HCT116 (cell line): ENCODE data around the gene HS3ST2. TPM values are rescaled to one million over a fixed set of nuclear protein-coding genes. Genes with fewer than 3 reads are reported as not detected.

Experiments
- ATAC-seq: fragments of 200-7000 bp; cut with Tn5 transposase; 2 replicates; pipeline ENCODE4 v1.9.1; 2020; ENCODE audit warnings: mild to moderate bottlenecking, moderate library complexity
- BruUV-seq: library from RNA; stranded (reverse); fragments of 400-500 nt; replicated peaks from 2 replicates; lab custom pipeline; 2021; lab: Mats Ljungman, UMichigan
- CTCF ChIA-PET: fragments of 300-600 bp; sonication (Branson Sonifier 250); formaldehyde crosslinking; loops from one replicate; lab custom pipeline; 2021; ENCODE audit warnings: antibody characterized with exemption; lab: Charles Lee
- POLR2A ChIA-PET: fragments of 300-600, 350-600 bp; sonication (Branson Sonifier 250); formaldehyde crosslinking; loops from one replicate; lab custom pipeline; 2021; ENCODE audit warnings: antibody characterized with exemption; lab: Charles Lee
- RAD21 ChIA-PET, 2 experiments: fragments of 300-600 bp; sonication (Branson Sonifier 250); formaldehyde crosslinking; loops; one replicate each; lab custom pipeline; 2023; ENCODE audit warnings: low total read pairs in 2 of 2; ENCODE audit not compliant: uncharacterized antibody in 2 of 2, unreplicated experiment in 2 of 2, low non-redundant PET in 1 of 2; lab: Charles Lee
- DNase-seq: peaks from one replicate; pipeline ENCODE4 v3.0.0-alpha.2; 2010; ENCODE audit warnings: low read depth, low spot score
- H2AFZ ChIP-seq: fragments of 200-600 bp; shearing (Covaris generic), sonication (generic); 2 replicates; pipeline ENCODE4 v1.6.1; 2017; ENCODE audit warnings: low read depth, mixed run types, mixed read lengths, antibody characterized with exemption, low read length; ENCODE audit not compliant: poor library complexity, severe bottlenecking
- H3K27ac ChIP-seq: 2 replicates; pipeline ENCODE4 v1.5.1; 2012; ENCODE audit warnings: low read depth, low read length
- H3K27me3 ChIP-seq: fragments of 200-600 bp; sonication (generic); 2 replicates; pipeline ENCODE4 v1.6.1; 2016; ENCODE audit warnings: mixed run types, low read length, mixed read lengths; ENCODE audit not compliant: insufficient read depth
- H3K36me3 ChIP-seq, 2 experiments: fragments of 200-500 bp in 1 of 2; fragments of 200-600 bp in 1 of 2; sonication (Bioruptor generic) in 1 of 2; sonication (generic) in 1 of 2; 2 replicates each; pipeline versions ENCODE4 v1.5.1 to v1.6.1; 2014 to 2016; ENCODE audit warnings: low read length in 2 of 2, inconsistent platforms in 1 of 2, mixed read lengths in 1 of 2, mixed run types in 1 of 2; ENCODE audit not compliant: insufficient read depth in 2 of 2, control insufficient read depth in 1 of 2
- H3K4me1 ChIP-seq, 2 experiments: fragments of 200-600 bp in 1 of 2; sonication (generic) in 1 of 2; 2 replicates each; pipeline versions ENCODE4 v1.5.1 to v1.6.1; 2012 to 2017; ENCODE audit warnings: low read length in 2 of 2, inconsistent platforms in 1 of 2, mild to moderate bottlenecking in 1 of 2, mixed read lengths in 1 of 2, mixed run types in 1 of 2, moderate library complexity in 1 of 2; ENCODE audit not compliant: insufficient read depth in 2 of 2, control insufficient read depth in 1 of 2
- H3K4me2 ChIP-seq: fragments of 200-600 bp; sonication (generic); 2 replicates; pipeline ENCODE4 v1.6.1; 2017; ENCODE audit warnings: mixed run types, low read length, mixed read lengths
- H3K4me3 ChIP-seq, 2 experiments: fragments of 200-600 bp in 1 of 2; sonication (generic) in 1 of 2; replicated peaks in 1 of 2; 2 replicates each; pipeline ENCODE4 v1.5.1; 2011 to 2016; ENCODE audit warnings: low read length in 2 of 2, control low read depth in 1 of 2, low read depth in 1 of 2, mild to moderate bottlenecking in 1 of 2, mixed read lengths in 1 of 2, mixed run types in 1 of 2
- H3K79me2 ChIP-seq: fragments of 200-600 bp; sonication (generic); 2 replicates; pipeline ENCODE4 v1.6.1; 2017; ENCODE audit warnings: mild to moderate bottlenecking, mixed run types, low read length, moderate library complexity, mixed read lengths; ENCODE audit not compliant: insufficient read depth
- H3K9ac ChIP-seq: fragments of 200-600 bp; sonication (generic); 2 replicates; pipeline ENCODE4 v1.6.1; 2016; ENCODE audit warnings: low read length, mixed read lengths
- H3K9me2 ChIP-seq: fragments of 200-600 bp; sonication (generic), shearing (Covaris generic); 2 replicates; pipeline ENCODE4 v1.6.1; 2017; ENCODE audit warnings: mixed run types, mild to moderate bottlenecking, moderate library complexity; ENCODE audit not compliant: insufficient read depth
- H3K9me3 ChIP-seq, 2 experiments: fragments of 200-500 bp in 1 of 2; fragments of 200-600 bp in 1 of 2; sonication (Bioruptor generic) in 1 of 2; sonication (generic) in 1 of 2; 2 replicates each; pipeline ENCODE4 v1.6.1; 2014 to 2017; ENCODE audit warnings: low read length in 2 of 2, mixed read lengths in 2 of 2, inconsistent platforms in 1 of 2, low read depth in 1 of 2, mild to moderate bottlenecking in 1 of 2, mixed run types in 1 of 2, moderate library complexity in 1 of 2; ENCODE audit not compliant: control insufficient read depth in 1 of 2, insufficient read depth in 1 of 2
- H4K20me1 ChIP-seq: fragments of 200-600 bp; sonication (generic), shearing (Covaris generic); 2 replicates; pipeline ENCODE4 v1.6.1; 2017; ENCODE audit warnings: mixed run types, mild to moderate bottlenecking, moderate library complexity; ENCODE audit not compliant: insufficient read depth
- ATF3 ChIP-seq: IDR thresholded peaks from 2 replicates; pipeline ENCODE4 v1.6.1; 2012
- CBX3 ChIP-seq: IDR thresholded peaks from 2 replicates; pipeline ENCODE4 v1.6.1; 2012; ENCODE audit warnings: low read depth
- CEBPB ChIP-seq: IDR thresholded peaks from 2 replicates; pipeline ENCODE4 v1.6.1; 2012; ENCODE audit warnings: low read depth
- EGR1 ChIP-seq: IDR thresholded peaks from 2 replicates; pipeline ENCODE4 v1.6.1; 2012; ENCODE audit warnings: low read depth
- ELF1 ChIP-seq: IDR thresholded peaks from 2 replicates; pipeline ENCODE4 v1.6.1; 2012; ENCODE audit warnings: low read depth, borderline replicate concordance
- EZH2 ChIP-seq: fragments of 200-600 bp; sonication (generic); IDR thresholded peaks from 2 replicates; pipeline ENCODE4 v1.6.1; 2017; ENCODE audit warnings: antibody characterized with exemption, mixed run types
- EZH2phosphoT487 ChIP-seq: fragments of 200-600 bp; IDR thresholded peaks from 2 replicates; pipeline ENCODE4 v1.6.1; 2018; ENCODE audit warnings: antibody characterized with exemption, borderline replicate concordance
- JUND ChIP-seq: IDR thresholded peaks from 2 replicates; pipeline ENCODE4 v1.6.1; 2012
- POLR2AphosphoS5 ChIP-seq: IDR thresholded peaks from 2 replicates; pipeline ENCODE4 v1.6.1; 2011; ENCODE audit warnings: mild to moderate bottlenecking, low read depth, low read length, moderate library complexity
- RAD21 ChIP-seq: IDR thresholded peaks from 2 replicates; pipeline ENCODE4 v1.6.1; 2012; ENCODE audit warnings: low read depth, mild to moderate bottlenecking
- SIN3A ChIP-seq: IDR thresholded peaks from 2 replicates; pipeline ENCODE4 v1.6.1; 2012; ENCODE audit warnings: low read depth
- SP1 ChIP-seq: IDR thresholded peaks from 2 replicates; pipeline ENCODE4 v1.6.1; 2012; ENCODE audit warnings: low read depth
- TCF7L2 ChIP-seq: IDR thresholded peaks from 2 replicates; pipeline ENCODE4 v1.7.0; 2011; ENCODE audit warnings: borderline replicate concordance, inconsistent platforms; ENCODE audit not compliant: insufficient read depth, insufficient read length; ENCODE audit errors: extremely low read depth
- ZFX ChIP-seq: fragments of 450-650 bp; IDR thresholded peaks from 2 replicates; pipeline ENCODE4 v1.6.1; 2017
- ZNF274 ChIP-seq: fragments of 200-500 bp; sonication (Bioruptor generic); IDR thresholded peaks from 2 replicates; pipeline ENCODE4 v1.6.1; 2014; ENCODE audit warnings: mild to moderate bottlenecking, low read depth, low read length, inconsistent platforms
- intact Hi-C: fragments of 100-400 bp; cut with micrococcal nuclease; formaldehyde crosslinking; loops from 2 replicates; pipeline ENCODE4 v1.10.0; 2022
- total RNA-seq: library from RNA; stranded (reverse); gene quantifications from one replicate; pipeline ENCODE4 v1.2.1, GENCODE V29; 2021; ENCODE audit not compliant: unreplicated experiment
- TF ChIP-seq, protein P1 (sequence below): IDR thresholded peaks from 2 replicates; pipeline ENCODE4 v1.6.1; 2011; ENCODE audit warnings: mild to moderate bottlenecking, low read length, moderate library complexity; ENCODE audit not compliant: insufficient replicate concordance; ENCODE audit errors: extremely low read depth

The HS3ST2 gene
- total RNA-seq, 1 experiment from 2014 or later = not detected

GRCh38 chr16:22781480-22781879, 32.5 kb upstream of the HS3ST2 start:
- BruUV-seq = no TSS peak
- Histone ChIP-seq H3K27me3 (peaks cover 6% of the 10 kb centered on the region; the same call in 1 of the 2 replicates), H3K9me3 (no peaks in the 10 kb centered on the region), H4K20me1 (no peaks in the 10 kb centered on the region), H3K36me3 (no peaks in the 10 kb centered on the region), H3K27ac (no peak overlapping the region), H2AFZ (no peak overlapping the region), H3K4me3 (no peak overlapping the region), H3K4me1 (no peaks in the 10 kb centered on the region), H3K79me2 (no peaks in the 10 kb centered on the region)
- no peak for ATAC-seq
- ChIA-PET RAD21 (no interaction called here), CTCF (no interaction called here), POLR2A (no interaction called here)
- intact Hi-C loops = no loop called here
- TF ChIP-seq CEBPB (no peak), ATF3 (no peak), JUND (no peak), EGR1 (no peak), CBX3 (no peak), TCF7L2 (no peak), SIN3A (no peak), ZNF274 (no peak), ZFX (no peak), SP1 (no peak), EZH2phosphoT487 (no peak), POLR2AphosphoS5 (no peak), RAD21 (no peak), ELF1 (no peak), EZH2 (no peak)
- TF ChIP-seq, protein P1, sequence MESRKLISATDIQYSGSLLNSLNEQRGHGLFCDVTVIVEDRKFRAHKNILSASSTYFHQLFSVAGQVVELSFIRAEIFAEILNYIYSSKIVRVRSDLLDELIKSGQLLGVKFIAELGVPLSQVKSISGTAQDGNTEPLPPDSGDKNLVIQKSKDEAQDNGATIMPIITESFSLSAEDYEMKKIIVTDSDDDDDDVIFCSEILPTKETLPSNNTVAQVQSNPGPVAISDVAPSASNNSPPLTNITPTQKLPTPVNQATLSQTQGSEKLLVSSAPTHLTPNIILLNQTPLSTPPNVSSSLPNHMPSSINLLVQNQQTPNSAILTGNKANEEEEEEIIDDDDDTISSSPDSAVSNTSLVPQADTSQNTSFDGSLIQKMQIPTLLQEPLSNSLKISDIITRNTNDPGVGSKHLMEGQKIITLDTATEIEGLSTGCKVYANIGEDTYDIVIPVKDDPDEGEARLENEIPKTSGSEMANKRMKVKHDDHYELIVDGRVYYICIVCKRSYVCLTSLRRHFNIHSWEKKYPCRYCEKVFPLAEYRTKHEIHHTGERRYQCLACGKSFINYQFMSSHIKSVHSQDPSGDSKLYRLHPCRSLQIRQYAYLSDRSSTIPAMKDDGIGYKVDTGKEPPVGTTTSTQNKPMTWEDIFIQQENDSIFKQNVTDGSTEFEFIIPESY = no peak
- TF ChIP-seq, all 23 proteins: peak for 0
- no peak overlapping the region for H3K4me2 ChIP-seq
- H3K9ac ChIP-seq = no peak overlapping the region
- DNase-seq = no peak
- H3K9me2 ChIP-seq = no peaks in the 10 kb centered on the region
